C4-2B (cell line): ENCODE measurements around the gene CASR.

Experiments used
- H3K27ac ChIP-seq: fragments of 450-650 bp; 2 replicates; pipeline ENCODE4 v1.5.1; 2017
- ZFX ChIP-seq: fragments of 450-650 bp; IDR thresholded peaks from 2 replicates; pipeline ENCODE4 v1.6.1; 2017
- TF ChIP-seq, protein P1 (sequence below): fragments of 450-650 bp; conservative IDR thresholded peaks from 2 replicates; pipeline ENCODE4 v1.5.1; 2017; ENCODE audit warnings: mild to moderate bottlenecking

Gene CASR

DNA sequence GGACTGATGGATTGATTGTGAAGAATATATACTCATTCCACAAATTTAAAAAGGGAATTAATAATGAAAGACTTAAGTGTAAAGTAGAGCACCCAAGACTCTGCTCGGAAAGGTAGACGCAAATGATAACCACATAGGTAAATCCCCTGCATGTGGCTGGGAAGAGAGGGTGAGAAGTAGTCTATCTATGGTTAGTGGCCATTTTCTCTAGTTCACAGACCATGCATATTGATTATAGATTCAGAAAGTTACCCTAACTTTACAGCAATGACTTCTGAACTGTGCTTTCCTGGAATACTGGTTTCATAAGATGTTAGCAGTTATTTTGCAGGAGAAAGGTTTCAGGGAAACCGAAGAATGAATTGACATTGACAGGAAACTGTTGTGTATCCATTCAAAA is 51.7 kb downstream of the CASR start:
- H3K27ac ChIP-seq = no peak overlapping the region
- no peak for TF ChIP-seq ZFX
- TF ChIP-seq, protein P1, sequence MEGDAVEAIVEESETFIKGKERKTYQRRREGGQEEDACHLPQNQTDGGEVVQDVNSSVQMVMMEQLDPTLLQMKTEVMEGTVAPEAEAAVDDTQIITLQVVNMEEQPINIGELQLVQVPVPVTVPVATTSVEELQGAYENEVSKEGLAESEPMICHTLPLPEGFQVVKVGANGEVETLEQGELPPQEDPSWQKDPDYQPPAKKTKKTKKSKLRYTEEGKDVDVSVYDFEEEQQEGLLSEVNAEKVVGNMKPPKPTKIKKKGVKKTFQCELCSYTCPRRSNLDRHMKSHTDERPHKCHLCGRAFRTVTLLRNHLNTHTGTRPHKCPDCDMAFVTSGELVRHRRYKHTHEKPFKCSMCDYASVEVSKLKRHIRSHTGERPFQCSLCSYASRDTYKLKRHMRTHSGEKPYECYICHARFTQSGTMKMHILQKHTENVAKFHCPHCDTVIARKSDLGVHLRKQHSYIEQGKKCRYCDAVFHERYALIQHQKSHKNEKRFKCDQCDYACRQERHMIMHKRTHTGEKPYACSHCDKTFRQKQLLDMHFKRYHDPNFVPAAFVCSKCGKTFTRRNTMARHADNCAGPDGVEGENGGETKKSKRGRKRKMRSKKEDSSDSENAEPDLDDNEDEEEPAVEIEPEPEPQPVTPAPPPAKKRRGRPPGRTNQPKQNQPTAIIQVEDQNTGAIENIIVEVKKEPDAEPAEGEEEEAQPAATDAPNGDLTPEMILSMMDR = no peak

DNA sequence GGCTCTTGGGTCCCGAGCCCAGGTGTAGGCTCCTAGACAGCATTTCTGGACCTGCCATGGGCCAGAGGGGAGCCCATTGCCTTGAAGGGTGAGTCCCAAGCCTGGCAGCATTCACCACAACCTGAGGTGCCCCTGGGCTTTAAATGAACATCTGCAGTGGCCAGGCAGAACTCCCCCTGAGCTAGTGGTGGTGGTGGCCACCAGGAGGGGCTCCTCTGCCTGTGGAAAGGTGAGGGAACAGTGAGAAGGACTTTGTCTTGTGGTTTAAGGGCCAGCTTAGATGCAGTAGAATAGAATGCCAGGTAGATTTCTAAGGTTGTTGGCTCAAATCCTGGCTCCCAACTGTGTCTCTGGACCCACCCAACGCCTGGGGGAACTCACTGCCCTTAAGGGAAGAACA is 55.6 kb downstream of the CASR start:
- H3K27ac ChIP-seq = no peak overlapping the region
- TF ChIP-seq, protein P1 = no peak
- no peak for TF ChIP-seq ZFX

DNA sequence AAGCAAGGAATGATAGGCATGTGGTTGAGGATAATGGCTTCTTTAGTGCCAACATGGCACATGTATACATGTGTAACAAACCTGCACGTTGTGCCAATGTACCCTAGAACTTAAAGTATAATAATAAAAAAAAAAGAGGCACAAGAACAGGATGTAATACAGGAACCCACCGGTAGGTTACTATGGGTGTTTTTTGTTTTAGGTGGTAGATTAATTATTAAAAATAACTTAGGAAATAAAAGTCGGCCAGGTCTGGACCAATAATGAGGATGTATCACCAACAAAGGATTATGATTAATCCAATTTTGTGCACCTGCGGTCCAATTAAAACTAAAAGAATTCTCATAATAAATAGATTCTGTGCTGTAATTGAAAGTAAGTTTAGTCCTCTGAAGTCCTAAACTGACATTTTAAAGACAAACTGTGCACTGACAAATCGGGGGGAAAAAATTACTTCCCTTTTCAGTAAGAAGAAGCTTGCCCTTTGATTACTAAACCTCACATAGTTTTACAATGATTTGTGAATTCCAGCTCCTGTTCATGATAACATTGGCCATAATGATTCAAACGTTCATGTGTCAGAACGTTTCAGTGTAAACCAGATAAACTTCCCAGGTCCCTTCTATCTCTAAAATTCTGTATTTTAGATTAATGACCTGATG is 62.2 kb downstream of the CASR start:
- H3K27ac ChIP-seq = no peak overlapping the region
- TF ChIP-seq ZFX = no peak
- TF ChIP-seq, protein P1 = no peak; the same call in none of the 2 replicates

DNA sequence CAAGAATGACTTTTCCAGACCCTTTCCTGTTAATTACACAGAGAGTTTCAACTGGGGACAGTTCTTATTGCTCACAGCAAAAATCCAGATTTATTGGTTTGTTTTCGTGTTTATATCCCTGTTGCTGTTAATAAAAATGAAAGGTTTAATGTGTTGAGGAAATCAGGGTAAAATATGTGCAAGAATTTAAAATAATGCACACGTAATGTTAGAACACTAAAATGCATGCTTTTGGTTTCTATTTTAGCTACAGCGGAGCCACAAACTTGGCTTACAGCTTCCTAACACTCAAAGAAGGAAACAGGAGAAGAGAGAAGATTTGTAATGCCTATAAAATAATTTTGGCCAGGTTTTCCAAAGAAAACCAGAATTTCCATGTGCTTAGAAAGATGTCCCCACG is 62.7 kb downstream of the CASR start:
- no peak for TF ChIP-seq ZFX
- TF ChIP-seq, protein P1 = no peak
- no peak overlapping the region for H3K27ac ChIP-seq

DNA sequence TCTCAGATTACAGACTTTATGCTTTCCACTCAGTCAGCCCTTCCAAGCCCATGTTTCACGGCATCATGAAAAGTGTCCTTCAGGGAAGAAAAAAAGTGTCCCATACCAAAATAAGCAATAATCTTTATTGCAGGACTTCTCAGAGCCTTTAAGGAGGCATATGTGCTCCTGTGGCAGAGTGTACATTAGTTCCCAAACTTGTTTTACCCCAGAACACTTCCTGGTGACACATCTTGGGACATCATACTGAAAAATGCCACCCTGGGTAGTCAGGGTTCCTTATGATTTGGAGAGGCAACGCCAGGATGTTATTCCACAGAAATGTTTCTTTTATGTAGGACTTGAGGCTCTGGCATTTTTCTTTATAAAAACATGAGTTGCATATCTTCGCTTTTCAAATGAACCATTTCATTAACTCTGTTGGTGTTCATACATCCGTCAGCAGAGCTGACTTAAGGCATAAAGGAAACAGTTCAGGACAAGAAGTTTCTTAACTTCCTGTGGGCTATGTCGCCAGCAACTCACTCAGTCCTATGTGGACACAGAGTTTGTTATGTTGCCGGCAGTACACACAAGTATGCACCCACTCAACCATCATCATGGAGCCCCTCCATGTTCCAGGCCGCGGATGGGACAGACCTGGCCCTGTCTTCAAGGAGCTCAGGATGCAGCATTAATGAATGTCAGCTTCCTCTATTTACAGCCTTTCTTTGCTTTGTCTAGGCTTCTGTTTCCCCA is 63.8 kb downstream of the CASR start:
- no peak overlapping the region for H3K27ac ChIP-seq
- no peak for TF ChIP-seq ZFX
- TF ChIP-seq, protein P1 = no peak

DNA sequence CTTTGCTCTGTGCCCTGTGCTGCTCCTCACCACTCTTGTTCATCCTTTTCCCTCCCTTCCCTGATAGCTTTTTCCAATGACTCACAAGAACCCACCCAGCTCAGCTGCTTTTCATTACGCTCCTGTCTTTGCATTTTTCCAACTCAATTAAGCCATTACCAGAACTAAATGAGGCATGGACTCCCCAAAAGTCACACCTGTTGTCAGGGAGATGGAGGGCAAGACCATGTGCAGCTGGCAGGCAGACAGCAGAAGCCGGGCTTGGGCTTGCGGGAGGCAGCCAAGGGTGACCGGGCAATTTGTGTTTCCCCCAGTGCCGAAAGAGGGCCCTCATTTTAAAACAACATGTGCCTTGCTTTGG is 64.3 kb downstream of the CASR start:
- no peak overlapping the region for H3K27ac ChIP-seq
- TF ChIP-seq, protein P1 = no peak
- TF ChIP-seq ZFX = no peak

DNA sequence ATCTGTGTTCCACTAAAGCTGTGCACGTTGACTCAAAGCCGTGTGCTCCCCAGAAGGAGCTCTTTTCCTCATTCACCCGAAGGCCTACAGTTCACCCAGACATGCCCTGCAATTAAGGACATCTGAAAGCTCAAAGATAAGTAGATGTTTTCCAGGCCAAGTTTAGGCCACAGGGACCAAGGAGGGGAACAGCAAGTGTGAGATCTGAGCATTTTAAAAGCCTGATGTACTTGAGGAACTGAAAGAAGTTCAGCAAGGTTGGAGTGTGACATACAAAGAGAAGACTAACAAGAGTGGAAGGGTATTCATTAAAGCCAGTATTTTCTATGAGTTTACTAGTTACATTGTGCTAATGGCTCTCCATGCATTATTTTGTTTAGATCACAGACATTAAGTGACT is 68.0 kb downstream of the CASR start:
- no peak for TF ChIP-seq ZFX
- TF ChIP-seq, protein P1 = no peak
- H3K27ac ChIP-seq = no peak overlapping the region
